Hepatocyte (in vitro differentiated cells): ENCODE results near the gene F11R.

ENCODE experiments used
- EZH2 ChIP-seq: fragments of 200-600 bp; sonication (generic); IDR thresholded peaks from 2 replicates; pipeline ENCODE4 v1.6.1; 2016; ENCODE audit warnings: antibody characterized with exemption, mild to moderate bottlenecking, borderline replicate concordance
- EZH2phosphoT487 ChIP-seq: fragments of 200-600 bp; sonication (generic); IDR thresholded peaks from one replicate; pipeline ENCODE4 v1.6.1; 2018; ENCODE audit warnings: antibody characterized with exemption, mild to moderate bottlenecking, low read depth, moderate library complexity; ENCODE audit not compliant: unreplicated experiment, severe bottlenecking
- TF ChIP-seq, protein P1 (sequence below): fragments of 200-600 bp; sonication (generic); IDR thresholded peaks from 2 replicates; pipeline ENCODE4 v1.5.1; 2016; ENCODE audit warnings: antibody characterized with exemption, mild to moderate bottlenecking; ENCODE audit not compliant: poor library complexity

DNA sequence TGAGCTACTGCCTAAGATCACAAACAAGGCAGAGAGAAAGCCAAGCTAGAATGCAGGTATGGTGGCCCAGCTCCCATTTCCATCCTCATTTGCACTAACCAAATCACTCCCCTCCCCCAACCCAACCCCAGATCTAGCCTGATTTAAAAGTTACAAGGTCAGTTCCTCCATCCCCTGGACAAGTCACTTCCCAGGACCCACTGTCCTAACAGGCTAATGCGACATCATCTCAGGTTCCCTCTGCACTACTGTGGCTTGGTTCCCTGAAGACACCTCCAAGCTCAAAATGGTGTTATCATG is 2.4 kb downstream of the F11R start:
- TF ChIP-seq EZH2 (no peak), EZH2phosphoT487 (no peak)
- TF ChIP-seq, protein P1, sequence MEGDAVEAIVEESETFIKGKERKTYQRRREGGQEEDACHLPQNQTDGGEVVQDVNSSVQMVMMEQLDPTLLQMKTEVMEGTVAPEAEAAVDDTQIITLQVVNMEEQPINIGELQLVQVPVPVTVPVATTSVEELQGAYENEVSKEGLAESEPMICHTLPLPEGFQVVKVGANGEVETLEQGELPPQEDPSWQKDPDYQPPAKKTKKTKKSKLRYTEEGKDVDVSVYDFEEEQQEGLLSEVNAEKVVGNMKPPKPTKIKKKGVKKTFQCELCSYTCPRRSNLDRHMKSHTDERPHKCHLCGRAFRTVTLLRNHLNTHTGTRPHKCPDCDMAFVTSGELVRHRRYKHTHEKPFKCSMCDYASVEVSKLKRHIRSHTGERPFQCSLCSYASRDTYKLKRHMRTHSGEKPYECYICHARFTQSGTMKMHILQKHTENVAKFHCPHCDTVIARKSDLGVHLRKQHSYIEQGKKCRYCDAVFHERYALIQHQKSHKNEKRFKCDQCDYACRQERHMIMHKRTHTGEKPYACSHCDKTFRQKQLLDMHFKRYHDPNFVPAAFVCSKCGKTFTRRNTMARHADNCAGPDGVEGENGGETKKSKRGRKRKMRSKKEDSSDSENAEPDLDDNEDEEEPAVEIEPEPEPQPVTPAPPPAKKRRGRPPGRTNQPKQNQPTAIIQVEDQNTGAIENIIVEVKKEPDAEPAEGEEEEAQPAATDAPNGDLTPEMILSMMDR: no peak
